HG02642 (cell line): ENCODE results near the gene PSTK.
A peak's percentile ranks its signal among the peaks of the same experiment; 100 is the strongest.

Experiments
- ATAC-seq: cut with Tn5 transposase; IDR thresholded peaks from one replicate; pipeline ENCODE4 v1.9.1; 2021; ENCODE audit warnings: mild to moderate bottlenecking; ENCODE audit not compliant: unreplicated experiment, poor library complexity

The PSTK gene

GRCh38 chr10:122990278-122990677 lies 10.1 kb downstream of the PSTK start:
- ATAC-seq: no peak

- no peak for ATAC-seq
These were observed 11.9 kb downstream of the PSTK start for GRCh38 chr10:122992031-122992585.

- ATAC-seq: no peak
These were observed 13.7 kb downstream of the PSTK start for GRCh38 chr10:122993797-122994336.

- no peak for ATAC-seq
These were observed 15.7 kb downstream of the PSTK start for GRCh38 chr10:122995936-122996335.

GRCh38 chr10:122997864-122998263 lies 17.7 kb downstream of the PSTK start:
- no peak for ATAC-seq

- ATAC-seq: no peak
These were observed 18.2 kb downstream of the PSTK start for GRCh38 chr10:122998360-122998917.

GRCh38 chr10:122998934-122999333 lies 18.7 kb downstream of the PSTK start:
- ATAC-seq: no peak

- no peak for ATAC-seq
These were observed 19.1 kb downstream of the PSTK start for GRCh38 chr10:122999347-122999746.

GRCh38 chr10:123000155-123000554 lies 20.0 kb downstream of the PSTK start:
- no peak for ATAC-seq

GRCh38 chr10:123001370-123001769 lies 21.2 kb downstream of the PSTK start:
- no peak for ATAC-seq

- ATAC-seq: no peak
These were observed 24.1 kb downstream of the PSTK start for GRCh38 chr10:123004298-123004697.

- peak; percentile 31 for ATAC-seq
These were observed 27.6 kb downstream of the PSTK start for GRCh38 chr10:123007558-123008354.

GRCh38 chr10:123008355-123009104 lies 28.3 kb downstream of the PSTK start, which contains the start of the genes ACADSB and IKZF5:
Gene ACADSB (plus strand): TSS chr10:123009006. CDS start chr10:123009030, 24 bp downstream.
Gene IKZF5 (minus strand): TSS chr10:123008795. CDS start chr10:122998625, 10,170 bp downstream.
- peak; percentile 88 for ATAC-seq

GRCh38 chr10:123009105-123009820 lies 29.1 kb downstream of the PSTK start:
- ATAC-seq: peak; percentile 33

GRCh38 chr10:123011987-123012386 lies 31.8 kb downstream of the PSTK start:
- no peak for ATAC-seq

GRCh38 chr10:123013456-123014419 lies 33.5 kb downstream of the PSTK start:
- ATAC-seq: no peak

GRCh38 chr10:123014772-123015171 lies 34.6 kb downstream of the PSTK start:
- ATAC-seq: no peak

- no peak for ATAC-seq
These were observed 36.0 kb downstream of the PSTK start for GRCh38 chr10:123016228-123016627.
